B cell (primary cell): Measurements from ENCODE around the gene TTPAL. TPM values are rescaled to one million over a fixed set of nuclear protein-coding genes. Genes with fewer than 3 reads are reported as not detected.

ENCODE experiments used
- ATAC-seq: fragments of 200-7000 bp; cut with Tn5 transposase; one replicate; pipeline ENCODE4 v1.10.0; 2021; ENCODE audit warnings: low read depth, mild to moderate bottlenecking, moderate number of reproducible peaks, moderate library complexity
- CTCF ChIA-PET: fragments of 350-600 bp; sonication (Branson Sonifier 250); formaldehyde crosslinking; loops from one replicate; lab custom pipeline; 2021; ENCODE audit warnings: antibody characterized with exemption, inconsistent platforms; lab: Charles Lee
- POLR2A ChIA-PET: fragments of 350-600 bp; sonication (Branson Sonifier 250); formaldehyde crosslinking; loops from one replicate; lab custom pipeline; 2021; ENCODE audit warnings: antibody characterized with exemption; lab: Charles Lee
- DNase-seq: peaks from one replicate; pipeline ENCODE4 v3.0.0; 2013
- H2AFZ ChIP-seq: 2 replicates; pipeline ENCODE4 v1.6.1; 2012; ENCODE audit warnings: mild to moderate bottlenecking, low read depth, low read length; ENCODE audit not compliant: insufficient read depth, poor library complexity, severe bottlenecking
- H3K27ac ChIP-seq, 2 donors: 1 replicate in 1 of 2; 2 replicates in 1 of 2; pipeline ENCODE4 v1.5.1; 2012 to 2013; ENCODE audit warnings: low read length in 2 of 2, mild to moderate bottlenecking in 2 of 2, moderate library complexity in 1 of 2
- H3K27me3 ChIP-seq, 4 experiments: fragments of 200-600 bp in 1 of 4; sonication (generic) in 1 of 4; replicated peaks in 1 of 4; 1 replicate in 2 of 4; 2 replicates in 2 of 4; pipeline versions ENCODE4 v1.6.1 to v1.7.0; 2013 to 2016; ENCODE audit warnings: low read length in 3 of 4, mild to moderate bottlenecking in 2 of 4, mixed read lengths in 1 of 4, moderate library complexity in 1 of 4; ENCODE audit not compliant: insufficient read depth in 4 of 4, control insufficient read depth in 3 of 4; ENCODE audit errors: control extremely low read depth in 1 of 4
- H3K36me3 ChIP-seq, 2 experiments: replicated peaks in 1 of 2; 1 replicate in 1 of 2; 2 replicates in 1 of 2; pipeline versions ENCODE4 v1.6.1 to v1.7.1; 2013; ENCODE audit warnings: low read length in 1 of 2; ENCODE audit not compliant: insufficient read depth in 2 of 2, control insufficient read depth in 1 of 2; ENCODE audit errors: control extremely low read depth in 1 of 2, extremely low read depth in 1 of 2
- H3K4me1 ChIP-seq, 2 donors: fragments of 200-600 bp in 1 of 2; sonication (generic) in 1 of 2; 1 replicate in 1 of 2; 2 replicates in 1 of 2; pipeline versions ENCODE4 v1.5.1 to v1.6.1; 2013 to 2017; ENCODE audit warnings: low read length in 2 of 2; ENCODE audit not compliant: control insufficient read depth in 2 of 2, insufficient read depth in 2 of 2
- H3K4me2 ChIP-seq: replicated peaks from 2 replicates; pipeline ENCODE3; 2012; ENCODE audit warnings: mild to moderate bottlenecking, low read depth, low read length; ENCODE audit not compliant: poor library complexity, severe bottlenecking
- H3K4me3 ChIP-seq, 5 experiments: fragments of 200-600 bp in 1 of 5; sonication (generic) in 1 of 5; 1 replicate in 3 of 5; 2 replicates in 2 of 5; pipeline versions ENCODE4 v1.5.1 to v1.7.0; 2011 to 2016; ENCODE audit warnings: low read length in 4 of 5, mild to moderate bottlenecking in 4 of 5, low read depth in 2 of 5, control low read depth in 1 of 5, moderate library complexity in 1 of 5; ENCODE audit not compliant: insufficient read depth in 1 of 5; ENCODE audit errors: control extremely low read depth in 1 of 5, extremely low read depth in 1 of 5
- H3K79me2 ChIP-seq: fragments of 200-600 bp; sonication (generic); one replicate; pipeline ENCODE4 v1.6.0; 2016; ENCODE audit warnings: low read length; ENCODE audit not compliant: control insufficient read depth, insufficient read depth
- H3K9ac ChIP-seq: fragments of 200-600 bp; sonication (generic); 2 replicates; pipeline ENCODE4 v1.6.1; 2017; ENCODE audit warnings: mild to moderate bottlenecking, low read length, moderate library complexity
- H3K9me3 ChIP-seq, 3 donors: one replicate each; pipeline versions ENCODE4 v1.6.1 to v1.7.1; 2013; ENCODE audit warnings: low read length in 2 of 3; ENCODE audit not compliant: control insufficient read depth in 2 of 3, insufficient read depth in 1 of 3; ENCODE audit errors: control extremely low read depth in 1 of 3
- H4K20me1 ChIP-seq: 2 replicates; pipeline ENCODE4 v1.6.0; 2012; ENCODE audit warnings: mild to moderate bottlenecking, low read length; ENCODE audit not compliant: insufficient read depth, control insufficient read depth, poor library complexity, severe bottlenecking
- H3K27ac Mint-ChIP-seq: one replicate; pipeline ENCODE4 v1.8.0; 2021; ENCODE audit warnings: mixed read lengths
- H3K27me3 Mint-ChIP-seq: one replicate; pipeline ENCODE4 v1.8.0; 2021; ENCODE audit warnings: mixed read lengths
- H3K4me1 Mint-ChIP-seq: one replicate; pipeline ENCODE4 v1.8.0; 2021; ENCODE audit warnings: mixed read lengths
- H3K4me3 Mint-ChIP-seq: one replicate; pipeline ENCODE4 v1.8.0; 2021; ENCODE audit warnings: mixed read lengths
- H3K9me3 Mint-ChIP-seq: one replicate; pipeline ENCODE4 v1.8.0; 2022; ENCODE audit warnings: mixed read lengths; ENCODE audit not compliant: insufficient read depth
- CTCF ChIP-seq: fragments of 200-600 bp; IDR thresholded peaks from one replicate; pipeline ENCODE4 v1.8.0; 2022; ENCODE audit warnings: antibody characterized with exemption, mild to moderate bottlenecking
- EZH2 ChIP-seq: IDR thresholded peaks from 2 replicates; pipeline ENCODE4 v1.6.1; 2012; ENCODE audit warnings: borderline replicate concordance, low read depth, mild to moderate bottlenecking, moderate library complexity, low read length; ENCODE audit not compliant: insufficient read depth, poor library complexity, severe bottlenecking
- WGBS: methylation state at CpG from one replicate; pipeline ENCODE4 v1.1.5; 2013; ENCODE audit warnings: missing lambda C conversion rate; ENCODE audit not compliant: insufficient coverage; 5-methylcytosine and 5-hydroxymethylcytosine counted together
- intact Hi-C: fragments of 100-400 bp; cut with micrococcal nuclease; formaldehyde crosslinking; loops from one replicate; pipeline ENCODE4 v1.10.0; 2022
- polyA plus RNA-seq: library from polyadenylated mRNA; depleted of rRNA; stranded (reverse); fragments of >200 nt; gene quantifications from 2 replicates; pipeline ENCODE4 v1.2.3, GENCODE V29; 2012
- total RNA-seq, 2 donors: library from RNA; stranded (reverse); fragments of 120-200 nt in 1 of 2; gene quantifications; 1 replicate in 1 of 2; 2 replicates in 1 of 2; pipeline versions ENCODE4 v1.2.3 to v1.2.4, GENCODE V29; 2013 to 2022

Gene TTPAL
- total and polyA plus RNA-seq, 2 donors (not counting 1 experiment from before 2014, with no cell fraction given), result 4.0 to 26.8 TPM

GRCh38 chr20:44427804-44428173 lies 47.9 kb upstream of the TTPAL start:
- Mint-ChIP-seq H3K27me3 (peaks cover 5% of the 10 kb centered on the region), H3K27ac (no peak overlapping the region), H3K4me3 (no peak overlapping the region), H3K9me3 (no peaks in the 10 kb centered on the region), H3K4me1 (no peaks in the 10 kb centered on the region)
- H3K9ac ChIP-seq, result no peak overlapping the region
- H3K27ac ChIP-seq, result no peak overlapping the region
- H3K9me3 ChIP-seq, result no peaks in the 10 kb centered on the region
- no peak overlapping the region for H3K4me2 ChIP-seq
- no peak overlapping the region for H3K4me3 ChIP-seq
- intact Hi-C loops, result no loop called here
- H2AFZ ChIP-seq, result no peak overlapping the region
- peaks cover 0 to 7% (median 0%) of the 10 kb centered on the region in 4 experiments for H3K27me3 ChIP-seq
- ChIA-PET POLR2A (no interaction called here), CTCF (interaction anchor here (1.2 kb wide), 1 partner anchor 8 kb away, joined by 5 read pairs; no protein-coding TSS in a partner anchor)
- WGBS, result 63% methylated on average over 1 of the region's 3 CpGs
- DNase-seq (no peak), ATAC-seq (no peak)
- TF ChIP-seq EZH2, result no peak
- no peak for TF ChIP-seq CTCF
- H3K4me1 ChIP-seq, result no peaks in the 10 kb centered on the region
- no peaks in the 10 kb centered on the region for H3K36me3 ChIP-seq
- H4K20me1 ChIP-seq, result no peaks in the 10 kb centered on the region
- no peaks in the 10 kb centered on the region for H3K79me2 ChIP-seq

DNA sequence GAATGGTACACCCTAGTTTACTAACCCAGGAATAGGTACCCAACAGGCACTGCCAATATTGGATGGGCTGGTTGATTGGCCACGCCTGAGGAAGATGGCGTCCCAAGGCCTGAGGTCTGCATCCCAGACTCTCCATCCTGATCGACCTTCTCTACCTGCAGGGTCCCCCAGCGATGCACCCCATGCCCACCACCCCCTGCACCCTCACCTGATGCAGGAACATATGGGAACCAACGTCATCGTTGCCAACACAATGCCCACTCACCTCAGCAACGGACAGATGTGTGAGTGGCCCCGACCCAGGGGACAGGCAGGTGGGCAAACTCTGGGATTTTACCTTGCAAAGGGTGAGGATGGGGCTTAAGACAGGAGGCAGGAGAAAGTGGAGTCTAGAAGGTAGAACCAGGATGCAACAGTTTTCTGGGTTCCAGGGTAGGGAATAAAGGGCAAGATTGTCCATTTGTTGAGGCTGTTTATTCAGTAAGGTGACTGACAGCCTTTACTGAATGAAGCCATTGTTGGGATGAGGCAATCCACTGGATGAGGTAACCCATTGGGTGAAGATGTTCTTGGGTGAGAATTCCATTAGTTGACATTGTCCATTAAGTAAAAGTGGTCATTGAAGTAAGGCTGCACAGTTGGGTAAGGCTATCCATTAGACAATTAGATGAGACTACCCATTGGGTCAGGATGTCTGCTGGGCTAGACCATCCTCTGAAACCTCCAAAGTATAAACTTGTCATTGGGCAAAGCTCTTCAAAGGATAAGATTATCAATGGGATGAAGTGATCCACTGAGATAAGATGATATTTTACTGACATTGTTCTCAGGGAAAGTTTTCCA lies 47.3 kb upstream of the TTPAL start:
- H3K4me2 ChIP-seq, result no peak overlapping the region
- ChIA-PET POLR2A (no interaction called here), CTCF (no interaction called here)
- H3K4me1 Mint-ChIP-seq, result no peaks in the 10 kb centered on the region
- H3K4me3 Mint-ChIP-seq, result no peak overlapping the region
- no peaks in the 10 kb centered on the region for H3K4me1 ChIP-seq
- H4K20me1 ChIP-seq, result no peaks in the 10 kb centered on the region
- intact Hi-C loops, result no loop called here
- H3K36me3 ChIP-seq, result no peaks in the 10 kb centered on the region
- WGBS, result 78% methylated on average over 5 of the region's 8 CpGs
- H3K27ac Mint-ChIP-seq, result no peak overlapping the region
- no peaks in the 10 kb centered on the region for H3K9me3 ChIP-seq
- H3K9me3 Mint-ChIP-seq, result no peaks in the 10 kb centered on the region
- no peak for DNase-seq
- H3K27me3 Mint-ChIP-seq, result peaks cover 9% of the 10 kb centered on the region
- H3K27ac ChIP-seq, result no peak overlapping the region
- no peak overlapping the region for H2AFZ ChIP-seq
- TF ChIP-seq CTCF (no peak), EZH2 (no peak)
- no peak overlapping the region for H3K9ac ChIP-seq
- H3K4me3 ChIP-seq, result no peak overlapping the region
- no peak for ATAC-seq
- no peaks in the 10 kb centered on the region for H3K79me2 ChIP-seq
- H3K27me3 ChIP-seq, result peaks cover 0 to 3% (median 0%) of the 10 kb centered on the region in 4 experiments
